Measurements from ENCODE around the gene GJC1.
A peak's percentile ranks its signal among the peaks of the same experiment; 100 is the strongest.

GJC1 gene

GRCh38 chr17:44780161-44780560 is 49.9 kb downstream of the GJC1 start:
- no peak for TF ChIP-seq CTCF (IDR thresholded peaks at IDR 0.05; ENCODE audit: low read depth, low read length)

GRCh38 chr17:44779211-44780025 is 50.7 kb downstream of the GJC1 start:
- TF ChIP-seq CTCF (IDR thresholded peaks at IDR 0.05; ENCODE audit: low read depth, low read length) = peak; percentile 77
- peak; percentile 42 for DNase-seq (ENCODE audit: extremely low read depth, low read depth)

More at GRCh38 chr17:44780161-44780560, 49.9 kb downstream of the GJC1 start:
- DNase-seq (ENCODE audit: extremely low read depth, low read depth) = no peak

- no peak for DNase-seq (ENCODE audit: extremely low read depth, low read depth)
- TF ChIP-seq CTCF (IDR thresholded peaks at IDR 0.05; ENCODE audit: low read depth, low read length) = no peak
These were observed 51.4 kb downstream of the GJC1 start for GRCh38 chr17:44778656-44779210.

GRCh38 chr17:44777394-44778348 is 52.4 kb downstream of the GJC1 start:
- TF ChIP-seq CTCF (IDR thresholded peaks at IDR 0.05; ENCODE audit: low read depth, low read length) = no peak
- no peak for DNase-seq (ENCODE audit: extremely low read depth, low read depth)

GRCh38 chr17:44776628-44777393 is 53.3 kb downstream of the GJC1 start:
- TF ChIP-seq CTCF (IDR thresholded peaks at IDR 0.05; ENCODE audit: low read depth, low read length) = no peak
- no peak for DNase-seq (ENCODE audit: extremely low read depth, low read depth)

- no peak for TF ChIP-seq CTCF (IDR thresholded peaks at IDR 0.05; ENCODE audit: low read depth, low read length)
- no peak for DNase-seq (ENCODE audit: extremely low read depth, low read depth)
These were observed 54.1 kb downstream of the GJC1 start for GRCh38 chr17:44775838-44776621.

Measured in AG09319 (cell line).